SJCRH30 (cell line): ENCODE results near the gene FAT2. TPM values are rescaled to one million over a fixed set of nuclear protein-coding genes. Genes with fewer than 3 reads are reported as not detected.
"Not testable (repeated sequence)": the region's sequence is repeated elsewhere in the genome, so short reads cannot be mapped to it uniquely, and the experiment has no call there.

ENCODE experiments used
- DNase-seq, 2 experiments: peaks; one replicate each; pipeline ENCODE4 v3.0.0-alpha.2; 2015 to 2020
- H3K27ac ChIP-seq: fragments of 250-450 bp; sonication (Bioruptor Pico); 2 replicates; pipeline ENCODE4 v1.5.1; 2020; ENCODE audit warnings: mild to moderate bottlenecking, moderate library complexity
- H3K27me3 ChIP-seq: fragments of 250-450 bp; sonication (Bioruptor Pico); 2 replicates; pipeline ENCODE4 v1.5.1; 2020; ENCODE audit warnings: mild to moderate bottlenecking, moderate library complexity
- H3K36me3 ChIP-seq: fragments of 250-450 bp; sonication (Bioruptor Pico); 2 replicates; pipeline ENCODE4 v1.5.1; 2020; ENCODE audit warnings: mild to moderate bottlenecking, moderate library complexity
- H3K4me1 ChIP-seq: fragments of 250-450 bp; sonication (Bioruptor Pico); 2 replicates; pipeline ENCODE4 v1.5.1; 2020; ENCODE audit warnings: mild to moderate bottlenecking, moderate library complexity
- H3K4me3 ChIP-seq: fragments of 250-450 bp; sonication (Bioruptor Pico); 2 replicates; pipeline ENCODE4 v1.5.1; 2020; ENCODE audit warnings: mild to moderate bottlenecking, moderate library complexity
- H3K9me3 ChIP-seq: fragments of 250-450 bp; sonication (Bioruptor Pico); replicated peaks from 2 replicates; pipeline ENCODE4 v1.5.1; 2020; ENCODE audit warnings: mild to moderate bottlenecking, moderate library complexity
- total RNA-seq: library from RNA; depleted of rRNA; stranded (reverse); fragments of >200 nt; shearing (Covaris generic); gene quantifications from 2 replicates; pipeline ENCODE4 v1.2.3, GENCODE V29; 2014

The FAT2 gene
- total RNA-seq, 1 experiment from 2014 or later: 0.04 TPM

DNA sequence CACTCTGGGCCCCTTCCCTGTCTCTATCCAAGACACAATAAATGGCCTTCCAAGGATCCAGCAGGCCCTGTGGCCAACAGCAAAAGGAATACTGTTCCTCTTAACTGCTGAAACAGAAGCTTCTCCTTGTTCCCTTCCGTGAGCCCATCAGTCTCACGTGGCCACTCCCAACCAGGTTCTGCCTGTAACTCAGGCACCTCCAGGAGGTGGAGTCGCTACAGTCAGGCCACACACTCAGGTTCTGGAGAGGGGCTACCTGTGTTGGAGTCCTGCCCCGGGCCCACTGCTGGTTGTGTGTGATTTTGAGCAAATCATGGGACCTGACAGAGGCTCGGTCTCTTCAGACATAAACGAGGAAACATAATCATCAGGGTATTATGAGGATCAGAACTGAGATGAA is 10.3 kb downstream of the FAT2 start:
- Histone ChIP-seq H3K27ac (no peak overlapping the region), H3K9me3 (no peaks in the 10 kb centered on the region), H3K36me3 (no peaks in the 10 kb centered on the region), H3K4me1 (no peaks in the 10 kb centered on the region), H3K27me3 (peaks cover 6% of the 10 kb centered on the region), H3K4me3 (no peak overlapping the region)
- DNase-seq: no peak

DNA sequence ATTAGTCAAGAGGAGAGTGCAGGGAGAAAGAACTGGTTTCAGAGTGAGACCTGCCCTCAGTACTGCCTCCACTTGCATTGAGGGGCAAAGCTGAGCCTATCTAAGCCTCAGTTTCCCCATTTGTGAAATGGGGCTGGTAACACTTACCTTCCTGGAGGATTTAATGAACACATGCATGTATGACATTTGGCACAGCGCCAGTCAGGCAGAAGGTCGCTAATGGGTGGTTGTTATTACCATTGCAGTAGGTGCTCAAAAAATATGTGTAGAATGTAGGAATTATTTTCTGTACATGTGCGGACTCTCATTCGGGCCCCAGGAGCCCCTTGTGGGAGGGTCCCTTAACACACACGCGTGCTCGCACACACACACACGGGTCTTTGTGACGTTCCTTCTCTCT is 10.9 kb downstream of the FAT2 start:
- Histone ChIP-seq H3K4me3 (no peak overlapping the region), H3K36me3 (no peaks in the 10 kb centered on the region), H3K27me3 (peaks cover 10% of the 10 kb centered on the region), H3K27ac (no peak overlapping the region), H3K4me1 (no peaks in the 10 kb centered on the region), H3K9me3 (no peaks in the 10 kb centered on the region)
- no peak for DNase-seq

DNA sequence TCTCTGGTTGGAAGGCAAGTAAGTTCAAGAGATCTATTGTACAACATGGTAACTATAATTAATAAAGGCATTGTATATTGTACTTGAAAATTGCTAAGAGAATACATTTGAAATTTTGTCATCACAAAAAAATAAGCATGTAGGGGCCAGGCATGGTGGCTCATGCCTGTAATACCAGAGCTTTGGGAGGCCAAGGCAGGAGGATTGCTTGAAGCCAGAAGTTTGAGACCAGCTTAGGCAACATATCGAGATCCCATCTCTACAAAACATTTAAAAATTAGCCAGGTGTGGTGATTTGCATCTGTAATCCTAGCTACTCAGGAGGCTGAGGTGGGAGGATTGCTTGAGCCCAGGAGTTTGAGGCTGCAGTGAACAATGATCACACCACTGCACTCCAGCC is 12.0 kb downstream of the FAT2 start:
- H3K4me1 ChIP-seq, H3K4me3 ChIP-seq, H3K9me3 ChIP-seq, H3K36me3 ChIP-seq, H3K27ac ChIP-seq, DNase-seq, H3K27me3 ChIP-seq: not testable (repeated sequence)

DNA sequence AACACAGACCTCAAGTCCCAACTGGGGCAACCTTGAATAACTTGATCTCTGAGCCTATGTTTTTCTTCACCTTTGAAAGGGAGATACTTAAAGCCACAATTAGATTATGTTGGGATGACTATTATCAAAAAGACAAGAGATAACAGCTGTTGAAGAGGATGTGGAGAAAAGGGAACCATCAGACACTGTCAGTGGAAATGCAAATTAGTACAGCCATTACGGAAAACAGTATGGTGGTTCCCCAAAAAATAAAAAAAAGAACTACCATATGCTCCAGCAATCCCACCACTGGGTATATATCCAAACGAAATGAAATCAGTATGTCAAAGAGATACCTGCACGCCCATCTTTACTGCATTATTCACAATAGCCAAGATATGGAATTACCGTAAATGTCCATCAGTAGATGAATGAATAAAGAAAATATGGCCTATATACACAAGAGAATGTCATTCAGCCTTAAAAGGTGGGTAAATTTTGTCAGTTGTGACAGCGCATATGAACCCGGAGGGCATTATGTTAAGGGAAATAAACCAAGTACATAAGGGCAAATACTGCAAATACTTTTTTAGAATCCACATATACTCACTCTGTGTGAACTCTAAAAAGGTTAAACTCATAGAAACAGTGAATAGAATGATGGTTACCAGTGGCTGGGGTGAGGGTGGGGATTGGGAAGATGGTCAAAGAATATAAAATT is 12.7 kb downstream of the FAT2 start:
- DNase-seq: no peak
- H3K27me3 ChIP-seq: peaks cover 5% of the 10 kb centered on the region
- no peaks in the 10 kb centered on the region for H3K4me1 ChIP-seq
- H3K9me3 ChIP-seq: no peaks in the 10 kb centered on the region
- H3K4me3 ChIP-seq: no peak overlapping the region
- no peaks in the 10 kb centered on the region for H3K36me3 ChIP-seq
- H3K27ac ChIP-seq: no peak overlapping the region

DNA sequence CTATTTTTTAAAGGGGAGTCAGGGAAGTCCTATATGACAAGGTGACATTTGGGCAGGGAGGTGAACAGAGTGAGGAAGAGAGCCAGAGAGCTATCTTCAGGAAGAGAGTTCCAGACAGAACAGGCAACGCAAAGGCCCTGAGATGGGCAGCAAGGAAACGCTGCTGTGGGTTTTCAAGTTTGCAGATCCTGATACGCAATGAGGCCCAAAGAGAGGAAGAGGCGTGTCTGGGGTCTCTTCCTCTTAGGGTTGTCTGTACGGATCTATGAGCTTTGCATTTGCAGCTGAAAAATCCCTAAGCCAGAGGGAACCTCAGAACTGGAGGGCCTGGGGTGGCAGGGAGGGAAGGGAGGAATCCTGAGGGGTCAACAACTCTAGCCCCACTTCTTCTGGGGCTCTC is 13.6 kb downstream of the FAT2 start:
- Histone ChIP-seq H3K4me3 (no peak overlapping the region), H3K27me3 (peaks cover 11% of the 10 kb centered on the region), H3K9me3 (no peaks in the 10 kb centered on the region), H3K27ac (no peak overlapping the region), H3K36me3 (no peaks in the 10 kb centered on the region), H3K4me1 (no peaks in the 10 kb centered on the region)
- no peak for DNase-seq

DNA sequence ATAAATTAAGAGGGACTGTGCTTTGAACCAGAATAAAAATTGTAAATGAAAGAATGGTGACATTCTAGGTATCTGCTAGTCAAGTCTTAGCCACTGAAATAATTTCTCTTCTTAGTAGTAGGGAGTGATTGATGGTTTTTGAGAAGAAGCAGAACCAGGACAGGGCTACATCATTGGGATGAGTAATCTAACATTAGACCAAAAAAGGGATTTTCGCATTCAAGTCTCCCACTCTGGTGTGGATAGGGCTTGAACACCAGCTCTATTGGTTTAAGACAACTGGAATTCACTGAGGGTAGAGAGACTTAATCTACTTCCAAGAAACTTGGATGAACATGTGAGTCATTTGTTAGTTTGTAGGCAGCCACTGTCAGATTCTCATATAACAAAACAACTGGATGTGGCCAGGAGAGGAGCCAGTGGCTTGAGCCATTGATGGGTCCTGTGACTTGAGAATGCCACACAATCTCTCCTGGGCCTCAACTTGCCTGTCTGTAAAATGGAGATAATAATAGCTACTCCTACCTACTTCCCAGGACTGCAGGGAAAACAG is 16.6 kb downstream of the FAT2 start:
- H3K27ac ChIP-seq: no peak overlapping the region
- peaks cover 14% of the 10 kb centered on the region; the same call in 1 of the 2 replicates for H3K27me3 ChIP-seq
- no peak for DNase-seq
- no peak overlapping the region for H3K4me3 ChIP-seq
- H3K9me3 ChIP-seq: no peaks in the 10 kb centered on the region
- no peaks in the 10 kb centered on the region for H3K4me1 ChIP-seq
- H3K36me3 ChIP-seq: no peaks in the 10 kb centered on the region

DNA sequence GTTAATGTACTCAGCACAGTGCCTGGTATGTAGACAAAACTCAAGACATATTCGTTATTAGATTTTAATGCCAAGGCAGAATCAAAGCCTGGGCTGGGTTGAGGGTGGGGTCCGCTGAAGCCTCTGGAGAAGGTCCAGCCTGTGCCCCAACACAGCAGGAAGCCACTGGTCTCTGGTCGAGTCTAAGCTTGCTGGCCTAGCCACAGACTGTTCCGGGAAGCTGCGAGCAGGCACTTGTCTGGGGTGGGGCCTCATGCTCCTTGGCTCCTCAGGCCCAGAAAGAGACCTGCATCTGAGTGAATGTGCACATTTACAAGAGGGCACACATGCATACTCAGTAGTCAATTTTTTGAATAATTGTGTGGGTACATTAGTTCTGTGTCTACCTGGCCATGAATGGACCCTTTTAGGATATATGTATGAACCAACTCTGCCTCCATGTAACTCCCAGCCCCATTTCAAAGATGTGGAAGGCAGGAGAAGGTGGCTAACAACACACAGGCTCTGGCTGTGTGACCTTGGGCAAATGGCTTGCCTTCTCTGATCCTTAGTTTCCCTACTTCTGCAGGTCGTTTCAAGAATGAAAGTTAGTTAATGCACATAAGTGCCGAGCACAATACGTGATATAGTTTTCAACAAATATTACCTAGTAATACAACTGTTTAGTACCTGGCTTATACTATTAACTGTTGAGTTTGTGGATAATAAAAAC is 18.3 kb downstream of the FAT2 start:
- peaks cover 14% of the 10 kb centered on the region; the same call in 1 of the 2 replicates for H3K27me3 ChIP-seq
- no peaks in the 10 kb centered on the region for H3K9me3 ChIP-seq
- DNase-seq: no peak
- H3K4me1 ChIP-seq: no peaks in the 10 kb centered on the region
- no peak overlapping the region for H3K27ac ChIP-seq
- no peak overlapping the region for H3K4me3 ChIP-seq
- no peaks in the 10 kb centered on the region for H3K36me3 ChIP-seq

DNA sequence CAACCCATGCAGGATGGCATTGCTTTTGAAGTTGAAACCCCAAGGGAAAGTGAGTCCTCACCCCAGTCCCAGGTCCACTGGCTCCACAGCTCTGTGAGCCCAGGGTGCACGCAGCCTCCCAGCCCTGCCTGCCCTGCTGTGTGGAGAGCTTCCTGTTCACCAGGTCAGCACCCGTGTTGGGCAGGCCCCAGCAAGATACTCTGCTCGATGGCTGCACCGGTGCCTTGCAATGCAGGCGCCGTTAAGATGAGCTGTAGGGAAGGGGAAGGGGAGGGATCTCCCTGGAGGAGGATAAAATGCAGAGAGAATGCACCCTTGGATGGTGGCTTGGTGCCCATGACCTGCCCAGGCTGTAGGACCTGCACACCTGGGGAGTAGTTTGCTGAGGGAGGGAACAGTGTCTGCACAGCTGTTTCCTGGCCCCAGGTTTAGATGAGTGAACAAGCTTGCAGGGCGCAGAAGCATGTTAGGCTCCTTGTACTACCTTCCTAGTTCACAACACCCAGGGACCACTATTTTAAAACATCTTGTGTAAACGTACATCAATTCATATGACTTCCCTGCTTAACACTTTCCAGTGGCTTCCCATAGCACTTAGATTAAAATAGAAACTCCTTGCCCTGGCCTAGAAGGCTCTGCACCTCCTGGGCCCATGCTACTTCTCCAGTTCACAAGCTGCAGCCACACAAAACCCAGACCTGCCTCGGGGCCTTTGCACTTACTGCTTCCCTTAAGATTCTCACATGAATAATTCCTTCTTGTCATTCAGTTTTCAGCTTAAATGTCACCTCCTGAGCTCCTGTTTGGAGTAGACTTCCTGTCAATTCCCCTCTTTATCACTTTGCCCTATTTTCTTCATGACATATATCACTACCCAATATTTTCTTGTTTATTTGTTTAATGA is 19.6 kb downstream of the FAT2 start:
- Histone ChIP-seq H3K27ac (no peak overlapping the region), H3K9me3 (no peaks in the 10 kb centered on the region), H3K27me3 (peaks cover 14% of the 10 kb centered on the region; the same call in 1 of the 2 replicates), H3K4me3 (no peak overlapping the region), H3K36me3 (no peaks in the 10 kb centered on the region), H3K4me1 (no peaks in the 10 kb centered on the region)
- no peak for DNase-seq

DNA sequence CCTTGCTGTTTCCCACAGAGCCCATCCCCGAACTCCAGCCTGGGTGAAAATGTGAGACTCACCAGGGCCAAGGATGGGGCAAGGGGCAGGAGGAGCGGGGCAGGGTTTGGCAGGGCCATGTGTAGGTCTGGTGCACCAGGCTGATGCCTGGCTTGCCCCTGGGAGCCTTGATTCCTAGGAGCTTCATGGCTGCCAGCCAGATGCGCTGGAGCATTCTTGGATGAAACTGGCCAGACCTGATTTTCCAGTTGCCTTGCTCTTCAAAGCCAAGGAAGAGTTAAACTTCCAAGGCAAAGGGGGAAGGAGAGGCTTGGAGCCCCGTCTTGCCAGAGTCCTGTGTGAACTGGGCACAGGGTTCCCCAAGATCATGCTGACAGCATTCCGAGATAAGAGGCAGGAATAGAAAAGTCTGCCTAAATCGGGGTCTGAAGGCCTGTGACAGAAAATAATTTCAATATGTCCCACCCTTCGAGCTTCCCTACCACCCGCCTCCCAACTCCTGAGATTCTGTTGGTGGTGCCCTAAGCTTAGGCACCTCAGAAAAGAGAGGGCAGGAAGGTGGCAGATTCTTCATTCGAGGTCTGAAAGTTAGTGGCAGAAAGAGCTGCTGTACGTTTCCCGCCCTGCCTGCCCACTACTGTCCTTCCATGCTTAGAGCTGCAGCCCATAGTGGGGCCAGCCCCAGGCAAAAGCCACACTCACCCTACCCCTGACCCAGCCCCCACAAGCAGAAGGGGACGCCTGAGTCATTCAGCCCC is 20.4 kb downstream of the FAT2 start:
- no peaks in the 10 kb centered on the region for H3K4me1 ChIP-seq
- no peak for DNase-seq
- H3K4me3 ChIP-seq: no peak overlapping the region
- H3K27ac ChIP-seq: no peak overlapping the region
- peaks cover 12% of the 10 kb centered on the region; the same call in 1 of the 2 replicates for H3K27me3 ChIP-seq
- no peaks in the 10 kb centered on the region for H3K9me3 ChIP-seq
- no peaks in the 10 kb centered on the region for H3K36me3 ChIP-seq

DNA sequence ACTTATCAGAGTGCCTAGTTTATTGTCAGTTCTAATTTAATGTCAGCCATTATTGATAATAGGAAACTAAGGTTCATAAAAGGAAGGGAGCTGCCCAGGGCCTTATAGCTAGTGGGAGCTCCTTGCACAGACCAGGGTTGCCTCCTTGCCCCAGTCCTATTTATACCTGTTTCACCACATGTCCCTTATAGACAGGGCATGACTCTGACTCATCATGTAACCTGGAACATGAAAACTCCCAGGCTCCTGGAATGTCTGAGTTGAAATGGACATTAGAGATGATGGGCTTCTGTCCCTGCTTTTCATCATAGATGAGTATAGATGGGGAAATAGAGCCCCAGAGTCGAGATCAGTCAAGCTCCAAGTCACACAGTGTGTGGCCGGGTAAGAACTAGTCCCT is 21.1 kb downstream of the FAT2 start:
- Histone ChIP-seq H3K27ac (no peak overlapping the region), H3K27me3 (peaks cover 9% of the 10 kb centered on the region; the same call in 1 of the 2 replicates), H3K9me3 (no peaks in the 10 kb centered on the region), H3K36me3 (no peaks in the 10 kb centered on the region), H3K4me3 (no peak overlapping the region), H3K4me1 (no peaks in the 10 kb centered on the region)
- no peak for DNase-seq

DNA sequence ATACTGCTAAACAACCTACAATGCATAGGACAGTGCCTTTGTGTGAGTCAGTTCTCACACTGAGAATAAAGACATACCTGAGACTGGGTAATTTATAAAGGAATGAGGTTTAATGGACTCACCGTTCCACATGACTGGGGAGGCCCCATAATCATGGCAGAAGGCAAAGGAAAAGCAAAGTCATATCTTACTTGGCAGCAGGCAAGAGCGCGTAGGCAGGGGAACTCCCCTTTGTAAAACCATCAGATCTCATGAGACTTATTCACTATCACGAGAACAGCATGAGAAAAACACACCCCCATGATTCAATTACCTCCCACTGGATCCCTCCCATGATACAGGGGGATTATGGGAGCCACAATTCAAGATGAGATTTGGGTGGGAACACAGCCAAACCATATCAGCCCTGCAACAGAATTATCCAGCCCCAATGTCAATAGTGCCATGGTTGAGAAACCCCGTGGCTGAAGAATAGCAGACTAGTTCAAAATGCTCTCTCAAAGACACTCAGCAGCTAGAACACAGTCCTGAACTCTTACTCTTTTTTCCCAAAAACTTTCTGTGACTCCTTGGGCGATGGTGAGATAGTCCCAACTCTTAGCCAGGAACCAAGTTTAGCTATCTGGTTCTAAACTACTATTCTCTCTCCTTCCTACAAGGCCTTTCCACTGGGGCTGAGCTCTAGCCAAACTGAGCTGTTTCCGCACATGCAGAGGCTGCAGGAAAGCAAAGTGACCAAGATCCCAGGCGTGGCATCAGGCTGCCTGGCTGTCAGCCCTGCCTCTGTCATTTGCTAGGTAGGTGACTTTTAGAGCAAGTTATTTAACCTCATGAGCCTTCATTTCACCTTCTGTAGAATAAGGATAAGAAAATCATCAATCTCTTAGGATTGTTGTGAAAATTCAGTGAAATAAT is 21.7 kb downstream of the FAT2 start:
- Histone ChIP-seq H3K4me1 (no peaks in the 10 kb centered on the region), H3K9me3 (no peaks in the 10 kb centered on the region), H3K27ac (no peak overlapping the region), H3K27me3 (peaks cover 9% of the 10 kb centered on the region; the same call in 1 of the 2 replicates), H3K36me3 (no peaks in the 10 kb centered on the region), H3K4me3 (no peak overlapping the region)
- no peak for DNase-seq

DNA sequence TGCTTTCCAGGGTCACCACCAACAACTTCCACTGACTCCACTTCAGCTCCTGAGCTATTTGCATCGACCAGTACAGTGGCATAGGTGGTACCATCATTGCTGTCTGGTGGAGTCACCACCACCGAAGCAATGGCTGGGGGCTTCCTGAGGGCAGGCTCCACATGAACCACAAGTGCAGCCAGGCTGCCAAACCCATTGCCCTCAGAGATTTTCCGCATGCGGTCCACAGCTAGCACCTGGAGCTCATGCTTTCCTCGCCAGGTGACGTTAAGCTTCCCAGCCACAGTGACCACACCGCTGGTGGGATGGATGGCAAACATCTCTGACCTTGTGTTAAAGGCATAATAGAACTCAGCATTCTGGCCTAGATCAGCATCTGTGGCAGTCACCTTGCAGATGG is 23.1 kb downstream of the FAT2 start:
- Histone ChIP-seq H3K4me1 (no peaks in the 10 kb centered on the region), H3K36me3 (no peaks in the 10 kb centered on the region), H3K27ac (no peak overlapping the region), H3K9me3 (no peaks in the 10 kb centered on the region), H3K4me3 (no peak overlapping the region), H3K27me3 (peaks cover 5% of the 10 kb centered on the region; the same call in 1 of the 2 replicates)
- DNase-seq: no peak

DNA sequence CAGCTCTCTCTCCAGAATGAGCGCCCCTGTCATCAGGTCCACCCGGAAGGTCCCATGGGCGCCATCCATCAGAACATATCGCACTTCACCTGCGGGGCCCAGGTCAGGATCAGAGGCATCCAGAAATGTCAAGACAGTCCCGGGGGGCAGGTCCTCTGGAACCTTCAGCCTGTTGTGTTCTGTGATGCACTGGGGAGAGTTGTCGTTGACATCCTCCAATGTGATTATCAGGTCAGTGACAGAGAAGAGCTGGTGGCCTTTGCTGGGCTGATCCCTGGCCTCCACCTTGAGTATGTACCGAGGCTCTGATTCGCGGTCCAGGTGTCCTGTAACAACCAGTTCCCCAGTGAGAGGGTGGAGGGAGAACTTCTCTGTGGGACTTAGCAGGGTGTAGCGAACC is 25.2 kb downstream of the FAT2 start:
- Histone ChIP-seq H3K27me3 (peaks cover 5% of the 10 kb centered on the region; the same call in 1 of the 2 replicates), H3K27ac (no peak overlapping the region), H3K4me1 (no peaks in the 10 kb centered on the region), H3K9me3 (no peaks in the 10 kb centered on the region), H3K36me3 (no peaks in the 10 kb centered on the region), H3K4me3 (no peak overlapping the region)
- no peak for DNase-seq
